HL-60 (cell line): Measurements from ENCODE around the gene ZNF865.

Source experiments
- DNase-seq, 2 experiments: peaks; one replicate each; pipeline ENCODE4 v3.0.0-alpha.2; 2010 to 2020; ENCODE audit warnings: low read depth in 1 of 2, low spot score in 1 of 2
- H3K27ac ChIP-seq: fragments of 250-450 bp; sonication (Bioruptor Pico); replicated peaks from 2 replicates; pipeline ENCODE4 v1.5.1; 2020; ENCODE audit warnings: mild to moderate bottlenecking, moderate library complexity
- H3K27me3 ChIP-seq: fragments of 250-450 bp; sonication (Bioruptor Pico); 2 replicates; pipeline ENCODE4 v1.5.1; 2021; ENCODE audit warnings: mild to moderate bottlenecking, moderate library complexity; ENCODE audit not compliant: insufficient read depth, poor library complexity, severe bottlenecking
- H3K4me3 ChIP-seq: replicated peaks from 2 replicates; pipeline ENCODE4 v1.5.1; 2011; ENCODE audit warnings: mild to moderate bottlenecking, control low read depth, low read length; ENCODE audit not compliant: insufficient read depth
- GABPA ChIP-seq: IDR thresholded peaks from 2 replicates; pipeline ENCODE4 v1.6.1; 2012; ENCODE audit warnings: low read depth
- POLR2AphosphoS5 ChIP-seq: IDR thresholded peaks from 2 replicates; pipeline ENCODE4 v1.6.1; 2012; ENCODE audit warnings: low read depth
- SPI1 ChIP-seq: IDR thresholded peaks from 2 replicates; pipeline ENCODE4 v1.6.1; 2012; ENCODE audit warnings: low read depth, mild to moderate bottlenecking, borderline replicate concordance
- TF ChIP-seq, protein P1 (sequence below): IDR thresholded peaks from 2 replicates; pipeline ENCODE4 v1.6.1; 2012; ENCODE audit warnings: low read depth; ENCODE audit not compliant: insufficient replicate concordance
- TF ChIP-seq, protein P2 (sequence below): IDR thresholded peaks from one replicate; pipeline ENCODE4 v1.5.1; 2011; ENCODE audit warnings: low read length, control low read depth, inconsistent platforms; ENCODE audit not compliant: insufficient read depth

ZNF865 gene

DNA sequence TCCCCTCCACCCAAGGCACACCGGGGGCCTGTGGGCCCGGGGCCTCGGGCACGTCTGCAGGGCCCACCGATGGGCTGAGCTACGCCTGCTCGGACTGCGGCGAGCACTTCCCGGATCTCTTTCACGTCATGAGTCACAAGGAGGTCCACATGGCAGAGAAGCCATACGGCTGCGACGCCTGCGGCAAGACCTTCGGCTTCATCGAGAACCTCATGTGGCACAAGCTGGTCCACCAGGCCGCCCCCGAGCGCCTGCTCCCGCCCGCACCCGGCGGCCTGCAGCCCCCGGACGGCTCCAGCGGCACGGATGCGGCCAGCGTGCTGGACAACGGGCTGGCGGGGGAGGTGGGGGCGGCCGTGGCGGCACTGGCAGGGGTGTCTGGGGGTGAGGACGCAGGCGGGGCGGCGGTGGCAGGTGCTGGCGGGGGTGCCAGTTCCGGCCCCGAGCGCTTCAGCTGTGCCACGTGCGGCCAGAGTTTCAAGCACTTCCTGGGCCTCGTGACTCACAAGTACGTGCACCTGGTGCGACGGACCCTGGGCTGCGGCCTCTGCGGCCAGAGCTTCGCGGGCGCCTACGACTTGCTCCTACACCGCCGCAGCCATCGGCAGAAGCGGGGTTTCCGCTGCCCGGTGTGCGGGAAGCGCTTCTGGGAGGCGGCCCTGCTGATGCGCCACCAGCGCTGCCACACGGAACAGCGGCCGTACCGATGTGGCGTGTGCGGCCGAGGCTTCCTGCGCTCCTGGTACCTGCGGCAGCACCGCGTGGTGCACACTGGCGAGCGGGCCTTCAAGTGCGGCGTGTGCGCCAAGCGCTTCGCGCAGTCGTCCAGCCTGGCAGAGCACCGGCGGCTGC is 10.3 kb downstream of the ZNF865 start:
- Histone ChIP-seq H3K27me3 (no peaks in the 10 kb centered on the region), H3K27ac (no peak overlapping the region), H3K4me3 (no peak overlapping the region)
- no peak for DNase-seq
- TF ChIP-seq, protein P1, sequence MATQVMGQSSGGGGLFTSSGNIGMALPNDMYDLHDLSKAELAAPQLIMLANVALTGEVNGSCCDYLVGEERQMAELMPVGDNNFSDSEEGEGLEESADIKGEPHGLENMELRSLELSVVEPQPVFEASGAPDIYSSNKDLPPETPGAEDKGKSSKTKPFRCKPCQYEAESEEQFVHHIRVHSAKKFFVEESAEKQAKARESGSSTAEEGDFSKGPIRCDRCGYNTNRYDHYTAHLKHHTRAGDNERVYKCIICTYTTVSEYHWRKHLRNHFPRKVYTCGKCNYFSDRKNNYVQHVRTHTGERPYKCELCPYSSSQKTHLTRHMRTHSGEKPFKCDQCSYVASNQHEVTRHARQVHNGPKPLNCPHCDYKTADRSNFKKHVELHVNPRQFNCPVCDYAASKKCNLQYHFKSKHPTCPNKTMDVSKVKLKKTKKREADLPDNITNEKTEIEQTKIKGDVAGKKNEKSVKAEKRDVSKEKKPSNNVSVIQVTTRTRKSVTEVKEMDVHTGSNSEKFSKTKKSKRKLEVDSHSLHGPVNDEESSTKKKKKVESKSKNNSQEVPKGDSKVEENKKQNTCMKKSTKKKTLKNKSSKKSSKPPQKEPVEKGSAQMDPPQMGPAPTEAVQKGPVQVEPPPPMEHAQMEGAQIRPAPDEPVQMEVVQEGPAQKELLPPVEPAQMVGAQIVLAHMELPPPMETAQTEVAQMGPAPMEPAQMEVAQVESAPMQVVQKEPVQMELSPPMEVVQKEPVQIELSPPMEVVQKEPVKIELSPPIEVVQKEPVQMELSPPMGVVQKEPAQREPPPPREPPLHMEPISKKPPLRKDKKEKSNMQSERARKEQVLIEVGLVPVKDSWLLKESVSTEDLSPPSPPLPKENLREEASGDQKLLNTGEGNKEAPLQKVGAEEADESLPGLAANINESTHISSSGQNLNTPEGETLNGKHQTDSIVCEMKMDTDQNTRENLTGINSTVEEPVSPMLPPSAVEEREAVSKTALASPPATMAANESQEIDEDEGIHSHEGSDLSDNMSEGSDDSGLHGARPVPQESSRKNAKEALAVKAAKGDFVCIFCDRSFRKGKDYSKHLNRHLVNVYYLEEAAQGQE = no peak
- TF ChIP-seq SPI1 = no peak
- TF ChIP-seq POLR2AphosphoS5 = no peak
- no peak for TF ChIP-seq GABPA
- TF ChIP-seq, protein P2, sequence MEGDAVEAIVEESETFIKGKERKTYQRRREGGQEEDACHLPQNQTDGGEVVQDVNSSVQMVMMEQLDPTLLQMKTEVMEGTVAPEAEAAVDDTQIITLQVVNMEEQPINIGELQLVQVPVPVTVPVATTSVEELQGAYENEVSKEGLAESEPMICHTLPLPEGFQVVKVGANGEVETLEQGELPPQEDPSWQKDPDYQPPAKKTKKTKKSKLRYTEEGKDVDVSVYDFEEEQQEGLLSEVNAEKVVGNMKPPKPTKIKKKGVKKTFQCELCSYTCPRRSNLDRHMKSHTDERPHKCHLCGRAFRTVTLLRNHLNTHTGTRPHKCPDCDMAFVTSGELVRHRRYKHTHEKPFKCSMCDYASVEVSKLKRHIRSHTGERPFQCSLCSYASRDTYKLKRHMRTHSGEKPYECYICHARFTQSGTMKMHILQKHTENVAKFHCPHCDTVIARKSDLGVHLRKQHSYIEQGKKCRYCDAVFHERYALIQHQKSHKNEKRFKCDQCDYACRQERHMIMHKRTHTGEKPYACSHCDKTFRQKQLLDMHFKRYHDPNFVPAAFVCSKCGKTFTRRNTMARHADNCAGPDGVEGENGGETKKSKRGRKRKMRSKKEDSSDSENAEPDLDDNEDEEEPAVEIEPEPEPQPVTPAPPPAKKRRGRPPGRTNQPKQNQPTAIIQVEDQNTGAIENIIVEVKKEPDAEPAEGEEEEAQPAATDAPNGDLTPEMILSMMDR = no peak

DNA sequence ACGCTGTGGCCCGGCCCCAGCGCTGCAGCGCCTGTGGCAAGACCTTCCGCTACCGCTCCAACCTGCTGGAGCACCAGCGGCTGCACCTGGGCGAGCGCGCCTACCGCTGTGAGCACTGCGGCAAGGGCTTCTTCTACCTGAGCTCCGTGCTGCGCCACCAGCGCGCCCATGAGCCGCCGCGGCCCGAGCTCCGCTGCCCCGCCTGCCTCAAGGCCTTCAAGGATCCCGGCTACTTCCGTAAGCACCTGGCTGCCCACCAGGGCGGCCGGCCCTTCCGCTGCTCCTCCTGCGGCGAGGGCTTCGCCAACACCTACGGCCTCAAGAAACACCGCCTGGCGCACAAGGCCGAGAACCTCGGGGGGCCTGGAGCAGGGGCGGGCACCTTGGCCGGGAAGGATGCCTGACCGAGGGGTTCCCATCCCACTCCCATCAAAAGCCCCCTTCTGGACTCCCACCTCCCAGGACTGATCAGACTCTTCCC is 11.0 kb downstream of the ZNF865 start:
- no peak for DNase-seq

DNA sequence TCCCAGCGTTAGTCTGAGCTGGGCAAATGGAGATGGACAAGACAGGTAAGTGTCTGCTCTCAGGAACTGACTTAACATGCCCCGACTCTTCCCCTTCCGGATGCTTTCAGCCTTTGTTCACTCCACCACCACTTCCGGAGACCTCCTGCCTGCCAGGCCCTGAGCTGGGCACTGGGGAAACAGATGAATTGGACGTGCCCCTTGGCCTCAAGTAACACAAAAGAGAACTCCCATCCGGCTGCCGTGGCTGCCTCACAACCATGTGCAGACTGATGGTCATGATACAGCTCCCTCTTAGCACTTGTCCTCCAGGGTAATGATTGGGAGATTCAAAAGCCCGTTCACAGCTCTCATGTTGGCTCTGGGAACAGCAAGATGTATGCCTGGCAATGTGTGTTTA is 12.0 kb downstream of the ZNF865 start:
- Histone ChIP-seq H3K4me3 (no peak overlapping the region), H3K27ac (0 out of 2 replicates have a peak overlapping the region, but pooled peaks have one; percentile 2), H3K27me3 (no peaks in the 10 kb centered on the region)
- TF ChIP-seq POLR2AphosphoS5 (no peak), SPI1 (no peak), GABPA (no peak)
- TF ChIP-seq, protein P1 = no peak
- TF ChIP-seq, protein P2 = no peak
- no peak for DNase-seq

More for the DNA sequence above, 11.0 kb downstream of the ZNF865 start:
- TF ChIP-seq POLR2AphosphoS5 (no peak), SPI1 (no peak), GABPA (no peak)
- TF ChIP-seq, protein P2 = no peak
- TF ChIP-seq, protein P1 = no peak
- Histone ChIP-seq H3K27ac (no peak overlapping the region), H3K4me3 (no peak overlapping the region), H3K27me3 (no peaks in the 10 kb centered on the region)
